Stimulated activated CD8-positive, alpha-beta memory T cell treated with anti-CD3 and anti-CD28 coated beads, Interleukin-15, amount 100 ng/mL, for 48 hours (primary cell): ENCODE results near the gene VTA1.

Source experiments
- DNase-seq, 2 donors: peaks; one replicate each; pipeline ENCODE4 v3.0.0-alpha.2; 2020; ENCODE audit warnings: low read depth in 2 of 2

VTA1 gene

DNA sequence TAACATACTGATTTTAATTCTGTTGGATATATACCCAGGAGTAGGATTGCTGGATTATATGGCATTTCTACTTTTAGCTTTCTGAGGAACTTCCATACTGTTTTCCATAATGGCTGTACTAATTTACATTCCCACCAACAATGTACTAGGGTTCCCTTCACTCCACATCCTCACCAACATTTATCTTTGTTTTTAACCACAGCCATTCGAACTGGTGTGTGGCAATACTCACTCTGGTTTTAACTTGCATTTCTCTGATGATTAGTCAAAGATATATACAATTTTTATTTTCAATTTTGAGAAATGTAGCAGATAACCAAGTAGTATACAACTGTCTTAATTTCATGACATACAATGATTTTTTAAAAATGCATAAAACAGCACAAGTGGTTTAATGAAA is 124.4 kb downstream of the VTA1 start:
- DNase-seq: no peak
